ENCODE measurements around the gene POTEM. TPM values are rescaled to one million over a fixed set of nuclear protein-coding genes. Genes with fewer than 3 reads are reported as not detected.
"Not testable (repeated sequence)": the region's sequence is repeated elsewhere in the genome, so short reads cannot be mapped to it uniquely, and the experiment has no call there.

The POTEM gene
- total RNA-seq, 1 donor from 2014 or later = 0.16 TPM

GRCh38 chr14:19002566-19002965, 35.3 kb downstream of the POTEM start:
- H3K4me1 Mint-ChIP-seq; intact Hi-C loops (cut with micrococcal nuclease); DNase-seq; H3K9me3 Mint-ChIP-seq; H3K27me3 Mint-ChIP-seq; H3K27ac Mint-ChIP-seq; CTCF ChIA-PET; H3K36me3 Mint-ChIP-seq (ENCODE audit: low read depth); H3K4me3 Mint-ChIP-seq; ATAC-seq (ENCODE audit: low read depth); POLR2A ChIA-PET: not testable (repeated sequence)

- POLR2A ChIA-PET; H3K4me1 Mint-ChIP-seq; CTCF ChIA-PET; DNase-seq; H3K27me3 Mint-ChIP-seq; H3K36me3 Mint-ChIP-seq (ENCODE audit: low read depth); H3K9me3 Mint-ChIP-seq; H3K27ac Mint-ChIP-seq; H3K4me3 Mint-ChIP-seq; intact Hi-C loops (cut with micrococcal nuclease); ATAC-seq (ENCODE audit: low read depth): not testable (repeated sequence)
These were observed 39.3 kb downstream of the POTEM start for GRCh38 chr14:19006490-19006889.

GRCh38 chr14:19007678-19008077, 40.4 kb downstream of the POTEM start:
- ATAC-seq (ENCODE audit: low read depth); H3K4me1 Mint-ChIP-seq; H3K27me3 Mint-ChIP-seq; CTCF ChIA-PET; intact Hi-C loops (cut with micrococcal nuclease); POLR2A ChIA-PET; DNase-seq; H3K4me3 Mint-ChIP-seq; H3K36me3 Mint-ChIP-seq (ENCODE audit: low read depth); H3K9me3 Mint-ChIP-seq; H3K27ac Mint-ChIP-seq: not testable (repeated sequence)

- H3K36me3 Mint-ChIP-seq (ENCODE audit: low read depth); POLR2A ChIA-PET; H3K4me1 Mint-ChIP-seq; H3K4me3 Mint-ChIP-seq; ATAC-seq (ENCODE audit: low read depth); H3K27me3 Mint-ChIP-seq; H3K27ac Mint-ChIP-seq; H3K9me3 Mint-ChIP-seq; CTCF ChIA-PET; intact Hi-C loops (cut with micrococcal nuclease); DNase-seq: not testable (repeated sequence)
These were observed 43.8 kb downstream of the POTEM start for GRCh38 chr14:19011029-19011428.

GRCh38 chr14:19011703-19012102, 44.5 kb downstream of the POTEM start:
- POLR2A ChIA-PET; H3K36me3 Mint-ChIP-seq (ENCODE audit: low read depth); H3K4me1 Mint-ChIP-seq; H3K27ac Mint-ChIP-seq; DNase-seq; H3K9me3 Mint-ChIP-seq; ATAC-seq (ENCODE audit: low read depth); intact Hi-C loops (cut with micrococcal nuclease); CTCF ChIA-PET; H3K27me3 Mint-ChIP-seq; H3K4me3 Mint-ChIP-seq: not testable (repeated sequence)

GRCh38 chr14:19015185-19015584, 48.0 kb downstream of the POTEM start:
- intact Hi-C loops (cut with micrococcal nuclease); H3K36me3 Mint-ChIP-seq (ENCODE audit: low read depth); ATAC-seq (ENCODE audit: low read depth); H3K4me1 Mint-ChIP-seq; H3K4me3 Mint-ChIP-seq; H3K9me3 Mint-ChIP-seq; DNase-seq; CTCF ChIA-PET; POLR2A ChIA-PET; H3K27ac Mint-ChIP-seq; H3K27me3 Mint-ChIP-seq: not testable (repeated sequence)

GRCh38 chr14:19025080-19025589, 57.9 kb downstream of the POTEM start:
- intact Hi-C loops (cut with micrococcal nuclease); ATAC-seq (ENCODE audit: low read depth); POLR2A ChIA-PET; H3K27me3 Mint-ChIP-seq; H3K4me3 Mint-ChIP-seq; H3K4me1 Mint-ChIP-seq; H3K36me3 Mint-ChIP-seq (ENCODE audit: low read depth); H3K9me3 Mint-ChIP-seq; DNase-seq; CTCF ChIA-PET; H3K27ac Mint-ChIP-seq: not testable (repeated sequence)

- H3K27ac Mint-ChIP-seq; H3K4me1 Mint-ChIP-seq; intact Hi-C loops (cut with micrococcal nuclease); CTCF ChIA-PET; H3K4me3 Mint-ChIP-seq; H3K9me3 Mint-ChIP-seq; H3K27me3 Mint-ChIP-seq; POLR2A ChIA-PET; ATAC-seq (ENCODE audit: low read depth); DNase-seq; H3K36me3 Mint-ChIP-seq (ENCODE audit: low read depth): not testable (repeated sequence)
These were observed 59.6 kb downstream of the POTEM start for GRCh38 chr14:19026649-19027351.

- H3K4me3 Mint-ChIP-seq; H3K4me1 Mint-ChIP-seq; intact Hi-C loops (cut with micrococcal nuclease); POLR2A ChIA-PET; H3K36me3 Mint-ChIP-seq (ENCODE audit: low read depth); H3K27me3 Mint-ChIP-seq; CTCF ChIA-PET; DNase-seq; H3K9me3 Mint-ChIP-seq; H3K27ac Mint-ChIP-seq; ATAC-seq (ENCODE audit: low read depth): not testable (repeated sequence)
These were observed 60.7 kb downstream of the POTEM start for GRCh38 chr14:19027895-19028294.

GRCh38 chr14:19036811-19037382, 69.7 kb downstream of the POTEM start:
- H3K36me3 Mint-ChIP-seq (ENCODE audit: low read depth); H3K9me3 Mint-ChIP-seq; H3K4me1 Mint-ChIP-seq; H3K27me3 Mint-ChIP-seq; H3K4me3 Mint-ChIP-seq; DNase-seq; intact Hi-C loops (cut with micrococcal nuclease); ATAC-seq (ENCODE audit: low read depth); CTCF ChIA-PET; POLR2A ChIA-PET; H3K27ac Mint-ChIP-seq: not testable (repeated sequence)

GRCh38 chr14:19038060-19038664, 70.9 kb downstream of the POTEM start:
- not testable (repeated sequence) for ATAC-seq (ENCODE audit: low read depth); H3K36me3 Mint-ChIP-seq (ENCODE audit: low read depth)

GRCh38 chr14:19038785-19039184, 71.6 kb downstream of the POTEM start:
- CTCF ChIA-PET; H3K27me3 Mint-ChIP-seq; H3K36me3 Mint-ChIP-seq (ENCODE audit: low read depth); ATAC-seq (ENCODE audit: low read depth); H3K9me3 Mint-ChIP-seq; H3K27ac Mint-ChIP-seq; DNase-seq; H3K4me3 Mint-ChIP-seq; intact Hi-C loops (cut with micrococcal nuclease); H3K4me1 Mint-ChIP-seq; POLR2A ChIA-PET: not testable (repeated sequence)

More at GRCh38 chr14:19038060-19038664, 70.9 kb downstream of the POTEM start:
- H3K27me3 Mint-ChIP-seq; POLR2A ChIA-PET; CTCF ChIA-PET; DNase-seq; H3K4me1 Mint-ChIP-seq; H3K4me3 Mint-ChIP-seq; H3K27ac Mint-ChIP-seq; H3K9me3 Mint-ChIP-seq; intact Hi-C loops (cut with micrococcal nuclease): not testable (repeated sequence)

Data from activated B cell treated with CpG ODN at 0.5 μM for 24 hours (primary cell).